PC-3 (cell line): Measurements from ENCODE around the gene TMEM273. TPM values are rescaled to one million over a fixed set of nuclear protein-coding genes. Genes with fewer than 3 reads are reported as not detected.

Experiments
- ATAC-seq: fragments of 200-7000 bp; cut with Tn5 transposase; 2 replicates; pipeline ENCODE4 v1.9.1; 2020; ENCODE audit warnings: mild to moderate bottlenecking, moderate library complexity
- BruUV-seq: library from RNA; stranded (reverse); fragments of 400-500 nt; replicated peaks from 2 replicates; lab custom pipeline; 2021; lab: Mats Ljungman, UMichigan
- CTCF ChIA-PET: fragments of 300-600 bp; sonication (Branson Sonifier 250); formaldehyde crosslinking; loops from one replicate; lab custom pipeline; 2022; ENCODE audit warnings: antibody characterized with exemption; lab: Charles Lee
- POLR2A ChIA-PET: fragments of 300-600 bp; sonication (Branson Sonifier 250); formaldehyde crosslinking; loops from one replicate; lab custom pipeline; 2022; ENCODE audit warnings: antibody characterized with exemption; ENCODE audit not compliant: unreplicated experiment; lab: Charles Lee
- DNase-seq: peaks from one replicate; pipeline ENCODE4 v3.0.0-alpha.2; 2015
- H2AFZ ChIP-seq: fragments of 300-600 bp; sonication (generic); 2 replicates; pipeline ENCODE4 v1.6.0; 2016; ENCODE audit warnings: antibody characterized with exemption, low read length
- H3F3A ChIP-seq: fragments of 300-600 bp; sonication (generic); one replicate; pipeline ENCODE4 v1.6.0; 2017; ENCODE audit warnings: antibody characterized with exemption, low read length, control low read depth, mild to moderate bottlenecking; ENCODE audit not compliant: unreplicated experiment
- H3K27ac ChIP-seq: fragments of 300-600 bp; sonication (generic); 2 replicates; pipeline ENCODE4 v1.5.1; 2016; ENCODE audit warnings: mild to moderate bottlenecking, low read length
- H3K27me3 ChIP-seq: fragments of 300-600 bp; sonication (generic); 2 replicates; pipeline ENCODE4 v1.6.1; 2016; ENCODE audit warnings: low read length, mixed read lengths
- H3K36me3 ChIP-seq: fragments of 300-600 bp; sonication (generic); 2 replicates; pipeline ENCODE4 v1.6.1; 2016; ENCODE audit warnings: low read depth, mixed run types, low read length, mixed read lengths
- H3K4me1 ChIP-seq: fragments of 300-600 bp; sonication (generic); 2 replicates; pipeline ENCODE4 v1.5.1; 2016; ENCODE audit warnings: low read length; ENCODE audit not compliant: insufficient read depth
- H3K4me2 ChIP-seq: fragments of 300-600 bp; sonication (generic); 2 replicates; pipeline ENCODE4 v1.6.0; 2016; ENCODE audit warnings: low read length
- H3K4me3 ChIP-seq: fragments of 300-600 bp; sonication (generic); 2 replicates; pipeline ENCODE4 v1.5.1; 2016; ENCODE audit warnings: mild to moderate bottlenecking, low read length, mixed read lengths
- H3K79me2 ChIP-seq: fragments of 300-600 bp; sonication (generic); 2 replicates; pipeline ENCODE4 v1.6.1; 2017; ENCODE audit warnings: low read length, mixed read lengths
- H3K9ac ChIP-seq: fragments of 300-600 bp; sonication (generic); 2 replicates; pipeline ENCODE4 v1.6.0; 2016; ENCODE audit warnings: mild to moderate bottlenecking, low read length
- H3K9me2 ChIP-seq: fragments of 300-600 bp; sonication (generic); replicated peaks from 2 replicates; pipeline ENCODE4 v1.6.1; 2016; ENCODE audit warnings: mixed run types, low read length, mixed read lengths
- H3K9me3 ChIP-seq: fragments of 300-600 bp; sonication (generic); 2 replicates; pipeline ENCODE4 v1.6.1; 2016; ENCODE audit warnings: low read length, mixed read lengths
- H4K20me1 ChIP-seq: fragments of 300-600 bp; sonication (generic); 2 replicates; pipeline ENCODE4 v1.6.1; 2016; ENCODE audit warnings: low read length, mixed read lengths
- CTCF ChIP-seq: fragments of 300-600 bp; sonication (generic); conservative IDR thresholded peaks from 2 replicates; pipeline ENCODE4 v1.5.1; 2017; ENCODE audit warnings: antibody characterized with exemption, low read depth, mild to moderate bottlenecking, low read length
- EZH2 ChIP-seq: fragments of 300-600 bp; sonication (generic); IDR thresholded peaks from one replicate; pipeline ENCODE4 v1.6.1; 2017; ENCODE audit warnings: antibody characterized with exemption, mild to moderate bottlenecking, low read length; ENCODE audit not compliant: unreplicated experiment
- EZH2phosphoT487 ChIP-seq: fragments of 300-600 bp; sonication (generic); IDR thresholded peaks from 2 replicates; pipeline ENCODE4 v1.6.1; 2018; ENCODE audit warnings: mild to moderate bottlenecking, antibody characterized with exemption, low read length, borderline replicate concordance
- intact Hi-C: fragments of 100-400 bp; cut with micrococcal nuclease; formaldehyde crosslinking; loops from 2 replicates; pipeline ENCODE4 v1.9.0; 2023
- total RNA-seq: library from RNA; depleted of rRNA; stranded (reverse); fragments of >200 nt; gene quantifications from 2 replicates; pipeline ENCODE4 v1.2.3, GENCODE V29; 2014

The TMEM273 gene
- total RNA-seq, 1 experiment from 2014 or later, result not detected

DNA sequence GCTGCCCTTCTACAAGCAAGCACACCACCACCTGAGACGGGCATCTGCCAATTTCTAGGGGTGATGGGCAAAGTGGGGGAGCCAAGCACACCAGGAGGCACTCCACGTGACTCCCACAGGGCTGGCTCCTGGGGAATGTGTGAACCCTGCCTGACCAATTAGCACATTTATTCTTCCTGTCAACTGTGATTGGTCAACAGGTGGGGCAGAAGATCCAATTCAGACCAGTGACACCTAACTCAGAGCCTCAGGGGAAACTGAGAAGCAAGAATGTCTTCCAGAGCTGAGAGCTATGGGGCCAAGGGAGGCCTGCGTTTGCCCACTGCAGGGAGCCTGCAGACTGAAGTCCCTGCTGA is 15.4 kb downstream of the TMEM273 start:
- Histone ChIP-seq H4K20me1 (no peaks in the 10 kb centered on the region), H3F3A (no peaks in the 10 kb centered on the region), H3K9ac (no peak overlapping the region), H3K27ac (no peak overlapping the region), H3K4me3 (no peak overlapping the region), H3K4me1 (peaks cover 12% of the 10 kb centered on the region), H3K27me3 (peaks cover 10% of the 10 kb centered on the region; the same call in 1 of the 2 replicates), H3K4me2 (no peak overlapping the region), H3K9me3 (no peaks in the 10 kb centered on the region), H3K36me3 (no peaks in the 10 kb centered on the region), H3K79me2 (no peaks in the 10 kb centered on the region), H2AFZ (no peak overlapping the region), H3K9me2 (no peaks in the 10 kb centered on the region)
- ATAC-seq, result no peak
- no TSS peak for BruUV-seq
- intact Hi-C loops, result no loop called here
- POLR2A ChIA-PET, result no interaction called here
- TF ChIP-seq EZH2, result no peak
- no peak for TF ChIP-seq EZH2phosphoT487
- DNase-seq, result no peak
- CTCF ChIA-PET, result no interaction called here

- Histone ChIP-seq H3K36me3 (no peaks in the 10 kb centered on the region), H3K79me2 (no peaks in the 10 kb centered on the region), H3F3A (no peaks in the 10 kb centered on the region), H3K27me3 (peaks cover 10% of the 10 kb centered on the region; the same call in 1 of the 2 replicates), H3K9me3 (no peaks in the 10 kb centered on the region), H3K4me2 (no peak overlapping the region), H2AFZ (no peak overlapping the region), H3K4me3 (no peak overlapping the region), H3K9ac (no peak overlapping the region), H3K9me2 (no peaks in the 10 kb centered on the region), H3K27ac (no peak overlapping the region), H3K4me1 (peaks cover 7% of the 10 kb centered on the region), H4K20me1 (no peaks in the 10 kb centered on the region)
- no peak for ATAC-seq
- no TSS peak for BruUV-seq
- POLR2A ChIA-PET, result no interaction called here
- intact Hi-C loops, result no loop called here
- CTCF ChIA-PET, result interaction anchor here (0.6 kb wide), 1 partner anchor 26 kb away, joined by 9 read pairs; no protein-coding TSS in a partner anchor
- TF ChIP-seq EZH2phosphoT487, result no peak
- TF ChIP-seq EZH2, result no peak
- TF ChIP-seq CTCF, result no peak
- no peak for DNase-seq
These were observed 16.0 kb downstream of the TMEM273 start for GRCh38 chr10:49172061-49172776.

DNA sequence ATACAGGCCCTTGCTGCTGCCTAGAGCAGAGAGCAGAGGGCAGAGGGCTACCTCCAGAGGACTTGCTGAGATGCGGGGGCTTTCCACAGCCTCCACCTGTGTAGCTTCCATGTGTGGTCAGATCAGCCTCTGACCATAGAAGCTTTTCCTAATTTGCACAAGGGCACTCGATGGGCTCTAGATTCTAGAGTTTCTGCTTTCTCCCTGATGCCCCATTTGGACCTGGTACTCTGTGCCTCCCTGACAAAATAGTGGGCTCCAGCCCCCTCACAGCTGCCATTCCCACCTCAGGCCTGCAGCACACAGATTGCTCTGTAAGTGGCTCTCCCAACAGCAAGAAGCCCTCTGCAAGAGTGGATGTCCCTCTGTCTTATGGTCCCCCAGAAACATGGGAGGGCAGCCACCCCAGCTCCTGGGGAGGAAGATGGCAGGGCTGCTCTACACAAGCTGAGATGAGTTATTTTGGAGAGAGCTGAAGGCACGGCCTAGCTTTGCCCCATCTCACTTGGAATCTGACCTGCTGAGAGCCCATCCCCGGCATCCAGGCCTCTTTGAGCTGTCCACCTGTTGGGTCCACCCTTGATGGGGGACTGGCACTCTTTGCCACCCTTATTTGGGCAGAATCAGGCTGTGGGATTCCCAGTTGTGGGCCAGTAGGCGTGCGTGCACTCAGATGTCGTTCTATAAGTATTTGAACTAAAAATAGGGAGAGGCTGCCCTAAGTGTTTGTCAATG is 16.7 kb downstream of the TMEM273 start:
- BruUV-seq, result no TSS peak
- H3K36me3 ChIP-seq, result no peaks in the 10 kb centered on the region
- ChIA-PET CTCF (interaction anchor here (0.6 kb wide), 1 partner anchor 25 kb away, joined by 9 read pairs; no protein-coding TSS in a partner anchor), POLR2A (no interaction called here)
- ATAC-seq (no peak), DNase-seq (no peak)
- H3K27me3 ChIP-seq, result peaks cover 10% of the 10 kb centered on the region; the same call in 1 of the 2 replicates
- no peak overlapping the region for H3K9ac ChIP-seq
- H3K4me1 ChIP-seq, result no peaks in the 10 kb centered on the region
- H3K79me2 ChIP-seq, result no peaks in the 10 kb centered on the region
- no peaks in the 10 kb centered on the region for H3F3A ChIP-seq
- H2AFZ ChIP-seq, result no peak overlapping the region
- H3K4me2 ChIP-seq, result no peak overlapping the region
- no peaks in the 10 kb centered on the region for H3K9me2 ChIP-seq
- H3K27ac ChIP-seq, result no peak overlapping the region
- no peaks in the 10 kb centered on the region for H3K9me3 ChIP-seq
- intact Hi-C loops, result no loop called here
- TF ChIP-seq EZH2, result no peak
- TF ChIP-seq CTCF, result no peak
- TF ChIP-seq EZH2phosphoT487, result no peak
- H4K20me1 ChIP-seq, result no peaks in the 10 kb centered on the region
- H3K4me3 ChIP-seq, result no peak overlapping the region
